ENCODE data around the gene TLCD3B.

TLCD3B gene

GRCh38 chr16:29987371-29988085 is 43.5 kb downstream of the TLCD3B start:
- DNase-seq = no peak

- no peak for DNase-seq
Observed at GRCh38 chr16:29986931-29987330, 44.1 kb downstream of the TLCD3B start.

- no peak for DNase-seq
Observed at GRCh38 chr16:29986231-29986630, 44.8 kb downstream of the TLCD3B start.

DNA sequence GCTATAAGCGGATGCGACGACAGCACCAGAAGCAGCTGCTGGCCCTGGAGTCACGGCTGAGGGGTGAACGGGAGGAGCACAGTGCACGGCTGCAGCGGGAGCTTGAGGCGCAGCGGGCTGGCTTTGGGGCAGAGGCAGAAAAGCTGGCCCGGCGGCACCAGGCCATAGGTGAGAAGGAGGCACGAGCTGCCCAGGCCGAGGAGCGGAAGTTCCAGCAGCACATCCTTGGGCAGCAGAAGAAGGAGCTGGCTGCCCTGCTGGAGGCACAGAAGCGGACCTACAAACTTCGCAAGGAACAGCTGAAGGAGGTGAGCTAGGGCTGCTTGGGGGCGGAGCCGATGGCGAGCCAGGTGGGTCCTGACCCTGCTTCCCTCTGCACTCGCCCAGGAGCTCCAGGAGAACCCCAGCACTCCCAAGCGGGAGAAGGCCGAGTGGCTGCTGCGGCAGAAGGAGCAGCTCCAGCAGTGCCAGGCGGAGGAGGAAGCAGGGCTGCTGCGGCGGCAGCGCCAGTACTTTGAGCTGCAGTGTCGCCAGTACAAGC is 45.7 kb downstream of the TLCD3B start:
- DNase-seq = no peak

- DNase-seq = no peak
Observed at GRCh38 chr16:29984764-29985147, 46.3 kb downstream of the TLCD3B start.

GRCh38 chr16:29984137-29984763 is 46.8 kb downstream of the TLCD3B start:
- no peak for DNase-seq

- DNase-seq = no peak
Observed at GRCh38 chr16:29983420-29984136, 47.5 kb downstream of the TLCD3B start.

- no peak for DNase-seq
Observed at GRCh38 chr16:29982560-29983419, 48.3 kb downstream of the TLCD3B start.

- no peak for DNase-seq
Observed at GRCh38 chr16:29978564-29979270, 52.4 kb downstream of the TLCD3B start.

DNA sequence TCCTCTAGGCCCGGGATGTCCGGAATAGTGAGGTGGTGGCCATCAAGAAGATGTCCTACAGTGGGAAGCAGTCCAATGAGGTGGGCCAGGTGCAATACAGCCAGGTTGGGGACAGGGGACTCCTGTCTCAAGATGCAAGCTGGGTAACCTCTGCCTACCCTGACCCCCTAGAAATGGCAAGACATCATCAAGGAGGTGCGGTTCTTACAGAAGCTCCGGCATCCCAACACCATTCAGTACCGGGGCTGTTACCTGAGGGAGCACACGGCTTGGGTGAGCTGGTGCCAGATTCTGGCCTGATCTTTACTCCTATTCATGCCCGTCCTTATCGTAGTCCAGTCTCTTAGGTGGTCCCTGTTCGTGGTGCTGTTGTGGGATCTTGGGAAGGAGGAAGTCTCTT is 53.0 kb downstream of the TLCD3B start:
- no peak for DNase-seq

- no peak for DNase-seq
Observed at GRCh38 chr16:29977063-29977825, 53.8 kb downstream of the TLCD3B start.

- no peak for DNase-seq
Observed at GRCh38 chr16:29975811-29976511, 55.1 kb downstream of the TLCD3B start.

DNA sequence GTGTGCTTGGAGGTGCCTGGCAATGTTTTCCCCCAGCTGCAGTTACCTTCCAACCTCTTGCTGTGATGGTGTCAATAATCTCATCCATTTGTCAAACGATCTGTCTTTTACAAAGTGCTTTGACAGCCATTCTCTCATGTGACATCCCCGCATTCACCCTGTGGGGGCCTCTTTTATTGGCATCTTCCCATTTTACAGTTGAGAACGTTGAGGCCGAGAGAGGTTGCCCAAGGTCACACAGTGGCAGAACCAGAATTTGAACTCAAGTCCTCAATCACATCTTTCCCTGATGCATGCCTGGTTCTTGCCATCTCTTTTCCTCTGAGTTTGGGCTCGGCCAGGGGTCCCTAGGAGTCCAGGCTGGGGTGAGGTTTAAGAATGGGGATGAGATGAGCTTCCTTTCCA is 55.9 kb downstream of the TLCD3B start:
- no peak for DNase-seq

Data from inflammatory macrophage treated with lipopolysaccharide for 4 hours (primary cell).